BLaER1 (cell line): ENCODE data around the gene DUOXA1.

Source experiments
- H3K27ac ChIP-seq: shearing (Covaris generic); formaldehyde crosslinking; 2 replicates; pipeline ENCODE4 v1.8.1; 2022
- H3K27me3 ChIP-seq: shearing (Covaris generic); formaldehyde crosslinking; 2 replicates; pipeline ENCODE4 v1.8.1; 2022
- H3K36me3 ChIP-seq: shearing (Covaris generic); formaldehyde crosslinking; 2 replicates; pipeline ENCODE4 v1.8.1; 2022
- H3K4me1 ChIP-seq: shearing (Covaris generic); formaldehyde crosslinking; 2 replicates; pipeline ENCODE4 v1.8.1; 2022
- H3K4me2 ChIP-seq: shearing (Covaris generic); formaldehyde crosslinking; 2 replicates; pipeline ENCODE4 v1.8.1; 2022
- H3K4me3 ChIP-seq: shearing (Covaris generic); formaldehyde crosslinking; 2 replicates; pipeline ENCODE4 v1.8.1; 2022
- H3K9ac ChIP-seq: shearing (Covaris generic); formaldehyde crosslinking; 2 replicates; pipeline ENCODE4 v1.8.1; 2022
- H3K9me3 ChIP-seq: shearing (Covaris generic); formaldehyde crosslinking; 2 replicates; pipeline ENCODE4 v1.8.1; 2022
- H4K20me1 ChIP-seq: shearing (Covaris generic); formaldehyde crosslinking; 2 replicates; pipeline ENCODE4 v1.8.1; 2022
- Cebpa-rat ChIP-seq: shearing (Covaris generic); IDR thresholded peaks from 2 replicates; pipeline ENCODE4 v1.8.1; 2022

DUOXA1 gene, protein sequence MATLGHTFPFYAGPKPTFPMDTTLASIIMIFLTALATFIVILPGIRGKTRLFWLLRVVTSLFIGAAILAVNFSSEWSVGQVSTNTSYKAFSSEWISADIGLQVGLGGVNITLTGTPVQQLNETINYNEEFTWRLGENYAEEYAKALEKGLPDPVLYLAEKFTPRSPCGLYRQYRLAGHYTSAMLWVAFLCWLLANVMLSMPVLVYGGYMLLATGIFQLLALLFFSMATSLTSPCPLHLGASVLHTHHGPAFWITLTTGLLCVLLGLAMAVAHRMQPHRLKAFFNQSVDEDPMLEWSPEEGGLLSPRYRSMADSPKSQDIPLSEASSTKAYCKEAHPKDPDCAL

DNA sequence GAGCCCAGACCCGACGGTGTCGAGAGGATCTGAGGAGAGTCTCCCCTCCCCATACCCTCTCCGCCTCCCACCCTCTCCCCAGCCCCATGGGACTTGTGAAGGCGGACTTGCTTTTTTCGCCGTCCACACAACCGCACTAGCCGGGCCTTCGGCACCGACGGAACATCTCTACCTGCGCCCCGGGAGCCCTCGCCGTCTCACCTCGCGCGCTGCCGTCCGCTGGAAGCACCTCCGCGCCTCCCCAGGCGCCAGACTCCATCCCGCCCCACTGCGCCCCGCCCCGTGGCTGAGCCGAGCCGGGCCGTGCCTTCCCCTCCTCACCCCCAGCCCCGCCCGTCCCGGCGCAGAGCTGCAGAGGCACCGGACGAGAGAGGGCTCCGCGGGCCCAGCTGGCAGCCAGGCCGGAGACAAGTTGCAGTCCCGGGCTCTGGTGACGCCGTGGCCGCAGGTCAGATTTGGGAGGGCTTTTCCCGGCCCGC, at the start of gene DUOXA1, which contains the start of gene DUOX1:
Gene DUOXA1 (minus strand): TSS at position 229 of the 479 bp plus-strand sequence. CDS start 6,865 bp downstream, outside the sequence.
Gene DUOX1 (plus strand): TSS at position 344 of the 479 bp plus-strand sequence. CDS start 1,973 bp downstream, outside the sequence.
- Histone ChIP-seq H3K36me3 (no peaks in the 10 kb centered on the region), H3K27ac (no peak within 1 kb of the TSS), H3K4me2 (no peak within 1 kb of the TSS), H3K4me3 (no peak within 1 kb of the TSS), H3K27me3 (0 out of 2 replicates have a peak, but pooled peaks cover 5% of the 10 kb centered on the region), H3K9ac (no peak within 1 kb of the TSS), H4K20me1 (no peaks in the 10 kb centered on the region), H3K9me3 (no peaks in the 10 kb centered on the region), H3K4me1 (no peaks in the 10 kb centered on the region)
- no peak for TF ChIP-seq Cebpa-rat

DNA sequence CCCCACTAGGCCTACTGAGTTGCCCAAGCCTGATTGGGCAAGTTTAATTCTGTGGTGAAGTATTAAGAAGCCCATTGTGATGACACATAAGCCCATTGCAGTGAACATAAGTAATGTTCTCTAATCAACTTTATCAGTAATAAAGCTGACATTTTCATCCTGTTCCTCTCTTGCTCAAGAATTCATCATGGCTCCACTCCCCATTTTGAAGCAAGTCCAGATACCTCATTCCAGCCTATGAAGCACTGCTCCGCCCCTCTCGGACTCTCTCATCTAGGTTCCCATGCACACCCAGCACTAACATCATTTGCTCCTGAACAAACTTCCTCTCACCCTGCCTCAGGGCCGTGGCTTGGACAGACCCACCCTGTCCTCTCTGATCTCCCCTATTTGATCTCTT, 47.6 kb upstream of the DUOXA1 start:
- Histone ChIP-seq H3K4me1 (peaks cover 31% of the 10 kb centered on the region), H3K36me3 (peaks cover 87% of the 10 kb centered on the region), H3K4me2 (no peak overlapping the region), H3K4me3 (no peak overlapping the region), H3K9ac (no peak overlapping the region), H4K20me1 (peaks cover 45% of the 10 kb centered on the region), H3K9me3 (no peaks in the 10 kb centered on the region), H3K27ac (no peak overlapping the region), H3K27me3 (no peaks in the 10 kb centered on the region)
- no peak for TF ChIP-seq Cebpa-rat

DNA sequence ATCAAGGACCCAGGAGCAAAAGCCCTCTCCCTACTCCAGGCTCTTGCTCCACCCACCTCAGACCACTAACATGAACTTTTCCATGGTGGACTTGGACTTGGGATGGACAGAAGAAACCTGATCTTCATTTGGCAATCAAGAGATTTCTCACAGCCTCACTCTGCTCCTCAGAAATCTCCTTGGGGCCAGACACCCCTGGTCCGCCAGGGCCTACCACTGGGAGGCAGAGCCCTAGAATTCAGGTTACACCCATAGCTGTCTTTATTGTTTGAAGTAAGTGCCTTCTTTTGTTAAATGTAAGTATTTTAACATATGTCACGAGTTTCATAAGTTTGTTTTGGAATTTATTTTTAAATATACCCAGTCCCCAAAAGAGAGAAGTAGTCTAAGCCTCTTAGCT, 44.9 kb upstream of the DUOXA1 start:
- H3K4me2 ChIP-seq = no peak overlapping the region
- peaks cover 18% of the 10 kb centered on the region; the same call in 1 of the 2 replicates for H4K20me1 ChIP-seq
- no peak for TF ChIP-seq Cebpa-rat
- no peak overlapping the region for H3K4me3 ChIP-seq
- no peak overlapping the region for H3K27ac ChIP-seq
- H3K9ac ChIP-seq = no peak overlapping the region
- no peaks in the 10 kb centered on the region for H3K9me3 ChIP-seq
- peaks cover 28% of the 10 kb centered on the region for H3K4me1 ChIP-seq
- peaks cover 89% of the 10 kb centered on the region for H3K36me3 ChIP-seq
- no peaks in the 10 kb centered on the region for H3K27me3 ChIP-seq

GRCh38 chr15:45174069-45174468, 44.4 kb upstream of the DUOXA1 start:
- Histone ChIP-seq H3K9ac (no peak overlapping the region), H3K36me3 (peaks cover 84% of the 10 kb centered on the region), H4K20me1 (peaks cover 13% of the 10 kb centered on the region; the same call in 1 of the 2 replicates), H3K9me3 (no peaks in the 10 kb centered on the region), H3K27ac (no peak overlapping the region), H3K4me1 (peaks cover 29% of the 10 kb centered on the region), H3K4me2 (no peak overlapping the region), H3K4me3 (no peak overlapping the region), H3K27me3 (no peaks in the 10 kb centered on the region)
- TF ChIP-seq Cebpa-rat = no peak

- Histone ChIP-seq H3K27ac (no peak overlapping the region), H3K36me3 (peaks cover 63% of the 10 kb centered on the region), H3K9me3 (no peaks in the 10 kb centered on the region), H3K27me3 (no peaks in the 10 kb centered on the region), H4K20me1 (0 out of 2 replicates have a peak, but pooled peaks cover 3% of the 10 kb centered on the region), H3K4me3 (no peak overlapping the region), H3K4me1 (peaks cover 47% of the 10 kb centered on the region), H3K9ac (no peak overlapping the region), H3K4me2 (no peak overlapping the region)
- no peak for TF ChIP-seq Cebpa-rat
Observed at GRCh38 chr15:45171912-45172311, 42.2 kb upstream of the DUOXA1 start.

DNA sequence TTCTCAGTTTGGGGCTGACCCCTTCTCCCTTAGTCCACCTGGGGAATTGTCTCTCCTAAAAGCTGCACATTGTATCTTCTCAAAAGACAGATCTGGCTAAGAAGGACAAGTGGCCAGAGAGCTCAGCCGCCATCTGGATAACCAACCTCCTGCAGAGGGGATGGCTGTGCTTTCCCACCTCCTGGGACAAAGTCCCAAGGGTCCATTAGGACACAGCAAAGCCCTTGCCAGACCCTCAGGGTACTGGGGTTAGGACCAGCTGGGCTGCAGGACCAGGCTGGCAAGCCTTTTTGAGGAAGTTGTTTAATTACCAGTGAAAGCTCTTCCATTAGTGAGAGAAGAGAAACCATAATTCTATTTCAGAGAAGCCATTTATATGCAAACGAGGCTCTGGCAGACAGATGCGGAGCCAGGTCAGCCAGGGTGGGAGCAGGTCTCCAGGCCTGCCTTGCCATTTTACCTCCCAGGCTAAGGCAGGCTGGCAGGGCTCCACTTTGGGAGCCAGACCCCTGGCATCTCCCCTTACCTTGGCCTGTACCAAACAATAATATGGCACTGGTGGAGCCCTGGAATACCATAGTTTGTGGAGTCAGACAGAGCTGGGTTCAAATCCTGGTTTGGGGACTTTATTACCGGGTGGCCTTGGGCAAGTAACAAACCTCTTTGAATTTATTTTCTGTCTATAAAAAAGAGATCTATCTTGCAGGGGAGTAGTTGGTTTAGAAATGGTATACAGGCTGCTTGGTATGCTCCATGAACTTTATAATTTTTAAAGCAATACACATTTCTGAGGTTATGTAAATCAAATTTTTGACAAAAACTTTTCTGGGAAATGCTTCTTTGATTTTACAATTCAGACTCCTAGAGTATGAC, 40.2 kb upstream of the DUOXA1 start:
- Histone ChIP-seq H3K4me3 (no peak overlapping the region), H3K27ac (peak overlapping the region; percentile 100), H3K27me3 (no peaks in the 10 kb centered on the region), H3K36me3 (peaks cover 42% of the 10 kb centered on the region), H4K20me1 (no peaks in the 10 kb centered on the region), H3K4me2 (peak overlapping the region; percentile 80), H3K9ac (peak overlapping the region; percentile 64), H3K9me3 (no peaks in the 10 kb centered on the region), H3K4me1 (peaks cover 64% of the 10 kb centered on the region)
- TF ChIP-seq Cebpa-rat = no peak

GRCh38 chr15:45168751-45169551, 39.3 kb upstream of the DUOXA1 start:
- Histone ChIP-seq H3K9me3 (no peaks in the 10 kb centered on the region), H3K4me3 (no peak overlapping the region), H3K27me3 (no peaks in the 10 kb centered on the region), H3K27ac (peak overlapping the region; percentile 100), H3K9ac (peak overlapping the region; percentile 26), H4K20me1 (no peaks in the 10 kb centered on the region), H3K4me2 (peak overlapping the region; percentile 91), H3K4me1 (peaks cover 67% of the 10 kb centered on the region), H3K36me3 (peaks cover 34% of the 10 kb centered on the region)
- no peak for TF ChIP-seq Cebpa-rat

GRCh38 chr15:45168286-45168685, 38.6 kb upstream of the DUOXA1 start:
- no peaks in the 10 kb centered on the region for H4K20me1 ChIP-seq
- peaks cover 27% of the 10 kb centered on the region for H3K36me3 ChIP-seq
- TF ChIP-seq Cebpa-rat = no peak
- peak overlapping the region; percentile 100 for H3K27ac ChIP-seq
- H3K9ac ChIP-seq = no peak overlapping the region
- no peaks in the 10 kb centered on the region for H3K9me3 ChIP-seq
- H3K4me2 ChIP-seq = peak overlapping the region; percentile 91
- peaks cover 67% of the 10 kb centered on the region for H3K4me1 ChIP-seq
- no peaks in the 10 kb centered on the region for H3K27me3 ChIP-seq
- no peak overlapping the region for H3K4me3 ChIP-seq

DNA sequence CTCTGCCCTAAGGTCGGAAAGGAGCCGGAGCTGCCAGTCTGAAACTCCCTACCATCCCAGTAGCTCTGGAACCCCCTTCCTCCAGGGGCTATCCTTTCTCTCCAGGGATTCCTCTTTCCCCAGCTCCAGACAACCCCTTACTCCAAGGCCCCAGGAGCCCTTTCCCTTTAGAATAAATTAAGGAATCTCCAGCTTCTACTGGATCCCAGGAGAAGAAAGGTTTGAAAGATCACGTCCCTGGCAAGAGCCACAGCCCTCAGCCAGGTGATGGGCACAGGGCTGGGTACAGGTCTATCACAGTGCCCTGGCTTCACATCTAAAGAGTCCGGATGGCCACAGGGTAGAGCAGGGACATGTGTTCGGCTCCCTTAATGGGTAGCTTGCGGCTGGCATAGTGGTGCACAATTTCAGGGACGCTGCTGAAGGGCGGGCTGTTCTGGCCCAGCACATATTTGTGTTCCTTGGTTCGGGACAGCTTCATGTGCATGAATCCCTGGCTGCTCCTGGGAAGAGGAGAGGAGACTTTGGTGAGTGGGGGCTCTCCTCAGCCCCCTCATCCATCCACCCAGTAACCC, 38.0 kb upstream of the DUOXA1 start:
- H3K4me1 ChIP-seq = peaks cover 69% of the 10 kb centered on the region
- peaks cover 21% of the 10 kb centered on the region for H3K36me3 ChIP-seq
- no peaks in the 10 kb centered on the region for H4K20me1 ChIP-seq
- peak overlapping the region; percentile 91 for H3K4me2 ChIP-seq
- H3K4me3 ChIP-seq = peak overlapping the region; percentile 71
- no peak for TF ChIP-seq Cebpa-rat
- H3K9ac ChIP-seq = peak overlapping the region; percentile 98; the same call in 1 of the 2 replicates
- peak overlapping the region; percentile 100 for H3K27ac ChIP-seq
- H3K9me3 ChIP-seq = no peaks in the 10 kb centered on the region
- H3K27me3 ChIP-seq = no peaks in the 10 kb centered on the region
